Hepatocyte (in vitro differentiated cells): ENCODE measurements around the gene EIF2B1.

Experiments
- EZH2 ChIP-seq: fragments of 200-600 bp; sonication (generic); IDR thresholded peaks from 2 replicates; pipeline ENCODE4 v1.6.1; 2016; ENCODE audit warnings: antibody characterized with exemption, mild to moderate bottlenecking, borderline replicate concordance
- TF ChIP-seq, protein P1 (sequence below): fragments of 200-600 bp; sonication (generic); IDR thresholded peaks from 2 replicates; pipeline ENCODE4 v1.5.1; 2016; ENCODE audit warnings: antibody characterized with exemption, mild to moderate bottlenecking; ENCODE audit not compliant: poor library complexity

DNA sequence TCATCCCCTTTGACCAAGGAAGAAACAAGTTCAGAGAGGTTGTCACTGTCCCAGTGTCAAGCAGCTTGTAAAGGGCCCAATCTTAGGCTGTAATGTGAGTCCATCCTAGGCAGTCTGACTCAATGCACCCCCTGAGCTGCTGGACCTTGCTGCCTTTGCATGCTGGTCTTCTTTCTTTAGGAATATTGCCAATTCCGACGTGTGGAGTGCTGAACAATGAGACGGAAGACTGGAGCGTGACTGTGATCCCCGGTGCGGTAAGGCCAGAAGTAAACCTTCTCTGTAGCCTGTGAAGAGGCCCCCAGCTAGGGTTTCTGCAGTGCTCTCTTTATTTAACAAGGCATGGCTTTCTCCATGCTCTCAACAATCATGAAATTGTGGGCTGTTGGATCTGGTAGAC is 38.4 kb upstream of the EIF2B1 start:
- TF ChIP-seq, protein P1, sequence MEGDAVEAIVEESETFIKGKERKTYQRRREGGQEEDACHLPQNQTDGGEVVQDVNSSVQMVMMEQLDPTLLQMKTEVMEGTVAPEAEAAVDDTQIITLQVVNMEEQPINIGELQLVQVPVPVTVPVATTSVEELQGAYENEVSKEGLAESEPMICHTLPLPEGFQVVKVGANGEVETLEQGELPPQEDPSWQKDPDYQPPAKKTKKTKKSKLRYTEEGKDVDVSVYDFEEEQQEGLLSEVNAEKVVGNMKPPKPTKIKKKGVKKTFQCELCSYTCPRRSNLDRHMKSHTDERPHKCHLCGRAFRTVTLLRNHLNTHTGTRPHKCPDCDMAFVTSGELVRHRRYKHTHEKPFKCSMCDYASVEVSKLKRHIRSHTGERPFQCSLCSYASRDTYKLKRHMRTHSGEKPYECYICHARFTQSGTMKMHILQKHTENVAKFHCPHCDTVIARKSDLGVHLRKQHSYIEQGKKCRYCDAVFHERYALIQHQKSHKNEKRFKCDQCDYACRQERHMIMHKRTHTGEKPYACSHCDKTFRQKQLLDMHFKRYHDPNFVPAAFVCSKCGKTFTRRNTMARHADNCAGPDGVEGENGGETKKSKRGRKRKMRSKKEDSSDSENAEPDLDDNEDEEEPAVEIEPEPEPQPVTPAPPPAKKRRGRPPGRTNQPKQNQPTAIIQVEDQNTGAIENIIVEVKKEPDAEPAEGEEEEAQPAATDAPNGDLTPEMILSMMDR: no peak
- no peak for TF ChIP-seq EZH2
